HG02763 (cell line): ENCODE data around the gene PECR.
A peak's percentile ranks its signal among the peaks of the same experiment; 100 is the strongest.
"Not testable (repeated sequence)": the region's sequence is repeated elsewhere in the genome, so short reads cannot be mapped to it uniquely, and the experiment has no call there.

Experiments used
- ATAC-seq: cut with Tn5 transposase; IDR thresholded peaks from one replicate; pipeline ENCODE4 v1.9.1; 2021; ENCODE audit warnings: mild to moderate bottlenecking, moderate library complexity; ENCODE audit not compliant: unreplicated experiment

PECR gene

GRCh38 chr2:216004697-216005283 lies 76.8 kb downstream of the PECR start:
- ATAC-seq, result peak; percentile 23

GRCh38 chr2:216003876-216004696 lies 77.5 kb downstream of the PECR start:
- no peak for ATAC-seq

GRCh38 chr2:216002693-216003092 lies 78.9 kb downstream of the PECR start:
- no peak for ATAC-seq

GRCh38 chr2:216002101-216002678 lies 79.4 kb downstream of the PECR start:
- no peak for ATAC-seq

- no peak for ATAC-seq
Measured at GRCh38 chr2:216001216-216002100, 80.2 kb downstream of the PECR start.

- ATAC-seq, result no peak
Measured at GRCh38 chr2:215998636-215999035, 83.0 kb downstream of the PECR start.

- no peak for ATAC-seq
Measured at GRCh38 chr2:215997219-215997618, 84.4 kb downstream of the PECR start.

GRCh38 chr2:215994911-215995310 lies 86.7 kb downstream of the PECR start:
- no peak for ATAC-seq

GRCh38 chr2:215988556-215989207 lies 92.9 kb downstream of the PECR start:
- not testable (repeated sequence) for ATAC-seq
